ENCODE results near the gene SLX9.

- no peak for TF ChIP-seq EZH2 (IDR thresholded peaks at IDR 0.05; ENCODE audit: low read length)
- TF ChIP-seq, protein P1, sequence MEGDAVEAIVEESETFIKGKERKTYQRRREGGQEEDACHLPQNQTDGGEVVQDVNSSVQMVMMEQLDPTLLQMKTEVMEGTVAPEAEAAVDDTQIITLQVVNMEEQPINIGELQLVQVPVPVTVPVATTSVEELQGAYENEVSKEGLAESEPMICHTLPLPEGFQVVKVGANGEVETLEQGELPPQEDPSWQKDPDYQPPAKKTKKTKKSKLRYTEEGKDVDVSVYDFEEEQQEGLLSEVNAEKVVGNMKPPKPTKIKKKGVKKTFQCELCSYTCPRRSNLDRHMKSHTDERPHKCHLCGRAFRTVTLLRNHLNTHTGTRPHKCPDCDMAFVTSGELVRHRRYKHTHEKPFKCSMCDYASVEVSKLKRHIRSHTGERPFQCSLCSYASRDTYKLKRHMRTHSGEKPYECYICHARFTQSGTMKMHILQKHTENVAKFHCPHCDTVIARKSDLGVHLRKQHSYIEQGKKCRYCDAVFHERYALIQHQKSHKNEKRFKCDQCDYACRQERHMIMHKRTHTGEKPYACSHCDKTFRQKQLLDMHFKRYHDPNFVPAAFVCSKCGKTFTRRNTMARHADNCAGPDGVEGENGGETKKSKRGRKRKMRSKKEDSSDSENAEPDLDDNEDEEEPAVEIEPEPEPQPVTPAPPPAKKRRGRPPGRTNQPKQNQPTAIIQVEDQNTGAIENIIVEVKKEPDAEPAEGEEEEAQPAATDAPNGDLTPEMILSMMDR (optimal IDR thresholded peaks at IDR 0.05 in 1 of 3, IDR thresholded peaks at IDR 0.05 in 1 of 3, conservative IDR thresholded peaks at IDR 0.05 in 1 of 3; ENCODE audit: extremely low read depth in 1 of 3, insufficient read depth in 2 of 3, low read length in 3 of 3), result no peak
These were observed 72.3 kb downstream of the SLX9 start for GRCh38 chr21:45011911-45012661.

Measured in keratinocyte (primary cell).